Sigmoid colon (tissue), 4 donors: ENCODE data around the gene ADRA2B.

Experiments
- POLR2A ChIP-seq, 2 donors: fragments of 450-650 bp; IDR thresholded peaks; one replicate each; pipeline ENCODE4 v1.6.1; 2016; ENCODE audit warnings: antibody characterized with exemption in 2 of 2, mild to moderate bottlenecking in 2 of 2, moderate library complexity in 2 of 2
- POLR2AphosphoS5 ChIP-seq, 4 donors: sonication (generic); formaldehyde crosslinking; IDR thresholded peaks; one replicate each; pipeline ENCODE4 v1.6.1; 2017; ENCODE audit warnings: antibody characterized with exemption in 4 of 4
- TF ChIP-seq, protein P1 (sequence below), 4 experiments: fragments of 450-650 bp in 3 of 4; fragments of 200-600 bp in 1 of 4; IDR thresholded peaks; one replicate each; pipeline ENCODE4 v1.5.1; 2016 to 2019; ENCODE audit warnings: antibody characterized with exemption in 4 of 4, mild to moderate bottlenecking in 3 of 4, moderate library complexity in 2 of 4

DNA sequence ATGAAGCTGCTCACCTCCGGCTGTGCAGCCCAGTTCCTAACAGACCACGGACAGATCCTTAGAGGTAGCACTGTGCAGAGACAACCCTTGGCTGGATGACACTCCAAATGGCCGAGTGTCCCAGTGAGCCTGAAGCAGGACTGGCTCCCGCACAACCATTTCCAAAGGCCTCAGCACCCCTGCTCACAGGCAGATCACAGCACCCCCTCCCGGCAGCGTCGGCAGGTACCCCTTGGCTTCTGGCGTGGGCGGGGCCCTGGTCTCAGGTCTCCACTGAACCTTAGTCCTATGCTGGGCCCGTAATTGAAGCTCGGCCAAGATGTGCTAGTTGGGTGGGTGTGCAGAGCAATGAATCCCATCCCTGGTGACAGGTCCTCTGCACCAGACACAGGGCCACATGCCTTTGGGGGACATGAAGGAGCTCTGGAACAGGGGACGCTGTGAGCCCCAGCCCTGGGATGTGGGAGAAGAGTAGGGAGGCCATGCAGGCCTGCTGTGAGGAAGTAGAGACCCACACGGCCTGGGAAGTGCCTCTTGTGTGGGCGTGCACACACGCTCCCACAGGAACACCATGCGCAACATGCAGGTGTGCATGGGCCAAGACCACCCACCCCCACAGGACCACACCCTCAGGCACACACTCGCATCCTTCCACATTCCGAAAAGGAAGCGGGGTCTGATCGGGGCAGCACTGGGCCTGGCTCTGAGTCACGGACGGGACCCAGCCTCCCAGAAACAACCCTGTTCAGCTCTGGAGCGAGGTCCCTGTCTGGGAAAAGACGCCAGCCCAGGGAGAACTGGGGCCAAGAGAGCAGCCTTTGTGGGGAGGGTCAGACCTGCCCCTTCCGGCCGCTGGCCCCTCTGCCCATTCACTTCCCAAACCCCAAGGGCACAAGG is 26.1 kb upstream of the ADRA2B start:
- TF ChIP-seq, protein P1, sequence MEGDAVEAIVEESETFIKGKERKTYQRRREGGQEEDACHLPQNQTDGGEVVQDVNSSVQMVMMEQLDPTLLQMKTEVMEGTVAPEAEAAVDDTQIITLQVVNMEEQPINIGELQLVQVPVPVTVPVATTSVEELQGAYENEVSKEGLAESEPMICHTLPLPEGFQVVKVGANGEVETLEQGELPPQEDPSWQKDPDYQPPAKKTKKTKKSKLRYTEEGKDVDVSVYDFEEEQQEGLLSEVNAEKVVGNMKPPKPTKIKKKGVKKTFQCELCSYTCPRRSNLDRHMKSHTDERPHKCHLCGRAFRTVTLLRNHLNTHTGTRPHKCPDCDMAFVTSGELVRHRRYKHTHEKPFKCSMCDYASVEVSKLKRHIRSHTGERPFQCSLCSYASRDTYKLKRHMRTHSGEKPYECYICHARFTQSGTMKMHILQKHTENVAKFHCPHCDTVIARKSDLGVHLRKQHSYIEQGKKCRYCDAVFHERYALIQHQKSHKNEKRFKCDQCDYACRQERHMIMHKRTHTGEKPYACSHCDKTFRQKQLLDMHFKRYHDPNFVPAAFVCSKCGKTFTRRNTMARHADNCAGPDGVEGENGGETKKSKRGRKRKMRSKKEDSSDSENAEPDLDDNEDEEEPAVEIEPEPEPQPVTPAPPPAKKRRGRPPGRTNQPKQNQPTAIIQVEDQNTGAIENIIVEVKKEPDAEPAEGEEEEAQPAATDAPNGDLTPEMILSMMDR (IDR thresholded peaks at IDR 0.05): no peak
- TF ChIP-seq POLR2AphosphoS5 (IDR thresholded peaks at IDR 0.05) (no peak), POLR2A (IDR thresholded peaks at IDR 0.05) (no peak)
